HTERT RPE-1 (cell line): Measurements from ENCODE around the gene TNFAIP3.
"Not testable (repeated sequence)": the region's sequence is repeated elsewhere in the genome, so short reads cannot be mapped to it uniquely, and the experiment has no call there.

Experiments used
- in situ Hi-C: fragments of 300-500 bp; cut with MboI; formaldehyde crosslinking; loops from 4 replicates; pipeline ENCODE4 v1.14.3; 2020; ENCODE audit warnings: low sequenced_read_pairs

The TNFAIP3 gene

DNA sequence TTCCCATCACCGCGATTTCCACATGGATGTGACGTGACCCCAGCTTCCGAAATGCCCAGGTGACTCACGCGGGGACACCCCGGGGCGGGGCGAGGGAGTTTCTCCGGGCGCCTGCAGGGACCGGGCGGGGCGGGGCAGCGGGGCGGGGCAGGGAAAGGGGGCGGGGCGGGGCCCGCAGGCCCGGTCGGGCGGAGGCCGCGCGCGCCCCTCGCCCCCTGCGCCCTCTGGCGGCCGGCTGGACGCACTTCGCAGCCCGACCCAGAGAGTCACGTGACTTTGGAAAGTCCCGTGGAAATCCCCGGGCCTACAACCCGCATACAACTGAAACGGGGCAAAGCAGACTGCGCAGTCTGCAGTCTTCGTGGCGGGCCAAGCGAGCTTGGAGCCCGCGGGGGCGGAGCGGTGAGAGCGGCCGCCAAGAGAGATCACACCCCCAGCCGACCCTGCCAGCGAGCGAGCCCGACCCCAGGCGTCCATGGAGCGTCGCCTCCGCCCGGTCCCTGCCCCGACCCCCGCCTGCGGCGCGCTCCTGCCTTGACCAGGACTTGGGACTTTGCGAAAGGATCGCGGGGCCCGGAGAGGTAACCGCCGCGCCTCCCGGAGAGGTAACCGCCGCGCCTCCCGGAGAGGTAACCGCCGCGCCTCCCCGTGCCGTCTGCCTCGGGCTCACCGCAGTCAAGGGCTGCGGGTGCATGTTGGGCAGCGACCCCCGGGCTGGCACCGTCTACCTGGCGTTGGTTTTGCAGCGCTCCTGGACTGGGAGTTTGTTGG, at the start of gene TNFAIP3:
Gene TNFAIP3 (plus strand): TSS at position 346 of the 771 bp plus-strand sequence. CDS start 3,969 bp downstream, outside the sequence.
- in situ Hi-C loops: no loop called here

DNA sequence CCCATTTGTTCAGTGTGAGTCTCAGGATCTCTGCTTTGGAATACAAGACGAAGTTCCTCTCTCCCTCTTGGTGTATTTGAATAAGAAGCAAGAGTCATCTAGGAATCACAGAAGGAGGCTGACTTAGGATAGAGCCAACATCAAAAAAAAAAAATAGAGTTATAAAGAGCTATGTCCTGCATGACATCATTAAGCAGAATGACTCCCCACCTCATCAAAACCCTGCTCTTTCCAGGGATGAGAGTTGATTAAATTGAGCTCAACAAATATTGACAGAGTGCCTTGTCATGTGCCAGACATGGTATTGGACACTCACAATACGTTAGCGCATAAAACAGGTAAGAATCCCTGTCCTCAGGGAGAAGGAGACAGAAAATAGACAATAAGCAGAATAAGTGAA, 48.6 kb upstream of the TNFAIP3 start:
- in situ Hi-C loops: no loop called here

DNA sequence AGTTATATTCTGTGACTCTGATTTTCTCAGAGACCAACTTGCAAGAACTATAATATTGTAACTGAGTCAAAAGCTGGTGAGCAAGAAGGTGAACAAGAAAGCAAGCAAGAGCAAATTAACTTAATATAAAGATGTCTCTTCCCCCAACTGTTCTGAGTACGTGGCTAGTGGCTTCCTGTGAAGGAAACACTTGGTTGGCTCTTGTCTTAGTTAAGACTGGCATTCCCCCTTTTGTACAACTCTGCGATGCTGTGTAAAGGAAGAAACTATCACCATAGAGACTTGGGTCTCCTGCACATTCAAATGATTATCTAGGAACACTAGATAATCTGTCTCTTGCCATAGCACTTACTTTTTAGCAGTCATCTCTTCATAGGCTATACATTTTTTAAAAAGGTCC, 47.3 kb upstream of the TNFAIP3 start:
- in situ Hi-C loops: no loop called here

DNA sequence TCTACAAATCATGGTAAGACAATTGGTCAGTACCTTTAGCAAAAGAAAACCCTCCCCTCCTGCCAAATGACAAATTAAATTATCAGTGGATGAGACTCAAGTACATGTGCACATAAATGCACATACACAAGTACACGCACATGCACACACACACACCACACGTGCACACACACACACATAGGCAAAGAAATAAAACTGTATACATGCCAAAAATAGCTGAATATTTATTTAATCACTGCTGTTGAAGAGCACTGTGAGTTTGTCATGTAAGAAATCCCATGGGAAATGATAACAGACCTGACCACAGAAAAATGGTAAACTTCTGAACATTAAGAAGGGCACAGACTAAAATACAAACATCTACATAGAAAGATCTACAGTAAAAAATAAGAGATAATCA, 46.6 kb upstream of the TNFAIP3 start:
- in situ Hi-C loops: no loop called here

DNA sequence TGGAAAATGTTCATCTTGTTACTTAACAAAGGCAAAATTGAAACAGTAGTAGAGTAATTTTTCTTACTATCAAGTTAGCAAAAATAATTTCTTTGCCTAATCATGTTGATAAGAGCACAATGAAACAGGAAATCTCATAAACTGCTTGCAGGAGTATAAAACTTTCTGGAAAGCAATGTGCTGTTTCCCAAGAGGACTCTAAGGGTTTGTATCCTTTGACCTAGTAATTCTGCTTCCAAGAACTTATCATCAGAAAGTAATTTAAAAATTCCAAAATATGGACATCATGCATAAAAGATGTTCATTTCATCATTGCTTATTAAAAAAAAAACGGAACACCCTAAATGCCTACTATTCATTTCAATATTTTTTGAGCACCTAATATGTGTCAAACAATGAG, 46.1 kb upstream of the TNFAIP3 start:
- in situ Hi-C loops: no loop called here

DNA sequence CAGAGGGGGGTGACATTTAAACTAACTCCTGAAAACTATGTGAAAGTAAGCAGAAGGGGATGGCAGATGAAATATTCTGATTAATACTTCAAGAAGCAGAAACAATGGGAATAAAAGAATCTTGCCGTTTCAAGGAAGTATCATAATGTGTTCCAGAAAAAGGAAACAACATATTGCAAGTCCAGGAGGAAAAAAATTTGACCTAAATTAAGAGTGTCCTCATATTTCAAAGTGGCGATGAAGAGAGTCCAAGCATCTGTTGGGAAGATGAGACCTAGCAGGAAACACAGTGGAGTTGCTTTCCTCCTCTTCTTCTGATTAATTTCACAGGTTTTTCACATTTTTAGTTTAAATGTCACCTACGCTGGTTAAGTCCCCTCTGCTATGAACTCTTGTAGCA, 45.6 kb upstream of the TNFAIP3 start:
- in situ Hi-C loops: no loop called here

DNA sequence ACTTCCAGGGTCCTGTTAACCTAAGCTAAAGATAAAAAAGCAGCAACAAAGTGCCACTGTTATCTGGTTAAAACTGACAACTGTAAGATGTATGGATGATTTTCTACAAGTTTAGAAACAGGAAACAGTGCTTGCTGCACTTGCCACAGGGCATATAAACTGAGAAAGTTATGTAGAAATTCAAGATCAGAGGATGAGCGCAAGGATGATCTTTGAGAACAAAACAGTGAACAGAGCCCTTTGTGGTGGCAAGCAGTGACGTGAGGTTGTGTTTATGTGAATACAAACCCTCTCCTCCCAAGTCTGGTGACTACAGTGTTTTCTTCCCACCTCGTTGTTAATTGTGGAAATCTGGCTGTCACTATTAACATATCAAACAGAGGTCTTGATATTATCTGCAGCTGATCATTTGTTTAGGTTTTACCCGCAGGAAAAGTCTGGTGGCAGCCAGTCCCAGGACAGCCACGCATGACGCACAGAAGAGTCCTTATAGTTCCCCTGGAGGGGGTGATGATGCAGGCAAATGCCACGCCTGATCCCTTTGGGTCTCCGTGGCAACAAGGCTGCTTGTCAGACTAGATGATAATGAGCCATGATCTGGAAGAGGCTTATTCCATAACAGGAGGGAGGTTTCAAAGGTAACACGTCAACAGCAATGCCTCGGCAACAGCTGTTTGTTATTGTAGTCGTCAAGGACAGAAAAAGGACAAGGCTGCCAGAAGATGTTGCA, 43.1 kb upstream of the TNFAIP3 start:
- in situ Hi-C loops: no loop called here

DNA sequence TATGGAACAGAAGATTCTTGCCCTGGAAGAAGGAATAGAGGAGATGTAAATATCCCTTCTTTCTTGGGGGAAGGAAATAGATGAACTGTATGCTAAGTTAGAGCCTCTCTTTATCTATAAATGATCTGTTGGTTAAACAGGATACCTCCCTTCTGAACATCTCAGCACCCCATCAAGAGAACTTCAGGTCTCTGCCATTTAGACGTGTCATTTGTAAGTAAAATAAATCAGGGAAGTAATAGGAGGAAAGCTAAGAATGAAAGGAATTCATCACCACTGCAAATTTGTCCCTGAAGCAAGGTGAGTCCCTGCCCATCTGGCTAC, 42.5 kb upstream of the TNFAIP3 start:
- in situ Hi-C loops: no loop called here

DNA sequence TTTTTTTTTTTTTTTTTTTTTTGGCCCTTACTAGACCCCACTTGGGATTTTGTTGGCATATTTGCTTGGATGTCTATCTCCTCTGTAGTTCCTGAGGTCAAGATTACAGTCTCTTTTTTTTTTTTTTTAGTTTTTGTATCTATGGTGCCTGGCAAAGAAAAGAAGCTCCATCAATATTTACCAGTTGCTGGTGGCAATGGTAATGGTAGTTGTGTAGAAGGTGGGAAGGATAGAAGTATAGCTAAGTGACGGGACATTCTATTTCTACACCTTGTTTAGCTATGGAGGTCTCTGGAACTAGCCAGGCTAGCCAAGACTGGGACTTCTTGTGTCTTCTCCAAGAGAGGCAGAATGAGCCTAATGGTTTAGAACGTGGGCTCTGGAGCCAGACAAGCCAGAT, 42.2 kb upstream of the TNFAIP3 start:
- in situ Hi-C loops: no loop called here

DNA sequence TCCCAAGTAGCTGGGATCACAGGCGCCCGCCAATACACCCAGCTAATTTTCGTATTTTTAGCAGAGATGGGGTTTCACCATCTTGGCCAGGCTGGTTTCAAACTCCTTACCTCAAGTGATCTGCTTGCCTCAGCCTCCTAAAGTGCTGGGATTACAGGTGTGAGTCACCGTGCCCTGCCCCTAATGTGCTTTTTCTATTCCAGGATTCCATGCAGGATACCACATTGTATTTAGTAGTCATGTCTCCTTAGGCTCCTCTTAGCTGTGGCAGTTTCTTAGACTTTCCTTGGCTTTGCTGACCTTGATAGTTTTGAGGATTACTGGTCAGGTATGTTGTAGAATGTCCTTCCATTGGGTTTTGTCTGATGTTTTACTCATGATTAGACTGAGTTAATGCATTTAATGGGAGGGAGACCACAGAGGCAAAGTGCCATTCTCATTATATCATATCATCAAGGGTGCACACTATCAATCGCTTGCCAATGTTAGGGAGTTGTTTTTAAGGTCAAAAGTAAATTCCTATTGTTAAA, 39.6 kb upstream of the TNFAIP3 start:
- in situ Hi-C loops: no loop called here

DNA sequence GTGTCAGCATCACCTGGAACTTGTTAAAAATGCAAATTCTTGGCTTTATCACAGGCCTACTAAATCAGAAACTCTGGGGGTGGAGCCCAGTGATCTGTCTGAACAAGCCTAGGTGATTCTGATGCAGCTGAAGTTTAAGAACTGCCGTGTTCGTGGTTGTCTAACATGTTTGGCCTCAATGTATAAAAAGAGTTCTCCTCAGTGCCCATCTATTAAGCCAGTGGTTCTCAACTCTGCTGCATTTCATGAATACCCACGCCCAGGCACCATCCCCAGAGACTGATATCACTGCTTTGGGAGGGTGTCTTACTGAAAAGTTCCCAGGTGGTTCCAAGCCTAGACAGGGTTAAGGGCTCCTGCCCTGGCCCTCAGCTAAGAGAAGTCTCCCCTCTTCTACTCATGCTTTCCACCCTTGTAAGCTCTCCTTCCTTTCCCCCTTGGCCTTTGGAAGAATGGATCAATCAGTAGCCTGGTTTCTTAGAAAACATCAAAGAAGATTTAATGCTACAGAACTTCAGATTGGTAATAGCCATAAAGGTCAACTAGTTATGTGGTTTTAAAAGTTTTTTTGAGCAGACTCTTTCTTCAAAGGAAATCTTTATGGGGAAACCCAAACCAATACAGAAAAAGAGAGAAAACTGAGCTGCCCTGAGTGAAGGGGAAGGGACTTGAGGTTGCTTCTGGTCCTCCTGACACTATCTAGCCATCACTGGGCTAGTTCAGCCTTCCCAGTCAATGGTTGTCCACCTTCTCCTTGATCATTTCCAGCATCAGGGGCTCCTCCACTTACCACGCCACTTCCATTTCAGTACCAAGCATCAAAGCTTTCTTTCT, 38.9 kb upstream of the TNFAIP3 start:
- in situ Hi-C loops: no loop called here

DNA sequence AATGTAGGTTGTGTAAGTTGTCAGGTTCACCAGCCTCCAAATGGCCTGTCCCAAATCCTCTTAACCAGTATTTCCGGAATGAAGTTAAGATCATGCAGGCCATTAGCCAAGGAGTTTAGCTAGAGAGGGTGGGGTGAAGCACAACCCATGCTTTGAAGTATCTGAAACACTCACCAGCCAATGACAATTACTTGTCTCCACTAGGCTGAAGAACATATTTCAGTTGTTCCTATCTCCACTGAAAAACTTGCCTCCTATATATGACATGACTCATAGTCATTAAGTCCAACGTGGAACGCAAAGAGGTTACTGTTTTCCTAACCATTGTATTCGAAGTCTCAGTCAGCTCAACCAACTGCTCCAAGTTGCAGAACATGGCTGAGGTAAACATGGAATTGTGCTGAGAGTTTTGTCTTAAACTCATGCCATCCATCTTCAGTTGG, 37.4 kb upstream of the TNFAIP3 start:
- in situ Hi-C loops: no loop called here

DNA sequence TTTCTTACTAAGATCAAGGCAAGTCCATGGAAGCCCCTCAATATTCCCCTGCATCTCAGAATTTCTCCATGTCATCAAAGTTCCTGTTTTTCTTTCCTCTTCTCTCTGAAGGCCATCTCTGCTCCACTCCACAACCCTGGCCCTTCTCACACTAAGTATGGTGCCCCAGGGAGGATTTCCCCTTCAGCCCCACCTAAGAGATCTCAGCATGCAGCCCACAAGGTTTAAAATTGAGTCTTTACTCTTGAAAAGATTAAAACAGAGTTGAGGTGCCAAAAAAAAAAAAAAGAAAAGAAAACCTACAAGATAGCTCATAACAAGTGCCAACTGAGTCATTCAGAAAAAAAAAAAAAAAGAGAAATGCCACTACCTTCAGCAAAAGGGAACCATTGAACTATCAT, 36.5 kb upstream of the TNFAIP3 start:
- in situ Hi-C loops: no loop called here

DNA sequence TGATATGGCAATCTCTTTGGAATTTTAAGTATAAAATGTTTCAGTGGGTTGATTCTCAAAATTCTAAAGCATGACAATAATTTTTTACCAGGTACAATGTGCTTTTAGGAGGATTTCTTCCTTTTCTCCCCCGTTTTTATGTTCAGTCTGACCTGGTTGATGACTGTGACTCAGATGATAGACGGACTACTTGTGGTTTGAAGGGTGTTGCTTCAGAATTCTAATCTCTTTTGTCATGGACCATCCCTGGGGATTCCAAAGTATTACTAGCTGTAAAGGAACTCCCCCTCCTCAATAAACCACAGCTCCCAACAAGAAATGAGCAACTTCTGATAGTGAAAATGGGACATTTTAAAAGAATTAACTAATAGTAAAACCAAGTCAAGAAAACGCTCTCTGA, 34.9 kb upstream of the TNFAIP3 start:
- in situ Hi-C loops: no loop called here

DNA sequence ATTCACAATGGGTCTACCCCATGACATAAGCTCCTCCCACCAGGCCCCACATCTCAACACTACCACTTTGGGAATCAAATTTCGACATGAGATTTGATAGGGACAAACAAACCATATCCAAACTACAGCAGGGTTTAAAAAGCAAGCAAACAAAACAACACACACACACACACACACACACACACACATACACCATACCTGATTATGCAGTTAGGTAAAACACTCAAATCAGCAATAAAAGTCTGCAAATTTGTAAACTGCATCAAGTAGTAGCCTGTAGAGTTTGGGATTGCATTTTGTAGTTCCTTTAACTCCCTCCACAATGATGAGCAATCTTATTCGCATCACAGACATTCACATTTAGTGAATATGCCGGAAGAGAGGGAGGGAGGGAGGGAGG, 32.6 kb upstream of the TNFAIP3 start:
- in situ Hi-C loops: no loop called here

DNA sequence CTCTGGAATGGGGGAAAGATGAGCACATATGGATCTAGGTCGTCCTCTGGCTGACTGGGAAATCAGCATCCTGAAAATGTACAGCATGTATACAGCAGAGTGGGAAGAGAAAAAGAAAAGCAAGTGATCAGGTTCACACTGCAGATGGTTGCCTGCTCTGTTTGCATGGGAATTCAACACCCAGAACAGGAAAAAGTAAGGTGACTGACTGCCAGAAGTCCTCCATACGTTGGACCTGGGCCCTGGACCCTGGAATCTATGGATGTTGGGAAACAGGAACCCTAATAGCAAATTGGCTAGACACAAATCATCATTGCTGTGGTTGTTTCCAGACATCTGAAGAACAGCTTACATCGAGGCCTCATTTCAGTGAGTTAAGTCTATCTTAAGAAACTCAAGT, 30.3 kb upstream of the TNFAIP3 start:
- in situ Hi-C loops: no loop called here

DNA sequence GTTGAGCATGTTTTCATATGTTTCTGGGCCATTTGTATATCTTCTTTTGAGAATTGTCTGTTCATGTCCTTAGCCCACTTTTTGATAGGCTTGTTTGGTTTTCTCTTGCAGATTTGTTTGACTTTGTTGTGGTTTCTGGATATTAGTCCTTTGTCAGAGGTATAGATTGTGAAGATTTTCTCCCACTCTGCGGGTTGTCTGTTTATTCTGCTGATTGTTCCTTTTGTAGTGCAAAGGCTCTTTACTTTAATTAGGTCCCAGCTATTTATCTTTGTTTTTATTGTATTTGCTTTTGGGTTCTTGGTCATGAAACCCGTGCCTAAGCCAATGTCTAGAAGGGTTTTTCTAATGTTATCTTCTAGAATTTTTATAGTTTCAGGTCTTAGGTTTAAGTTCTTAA, 29.0 kb upstream of the TNFAIP3 start:
- in situ Hi-C loops: not testable (repeated sequence)

DNA sequence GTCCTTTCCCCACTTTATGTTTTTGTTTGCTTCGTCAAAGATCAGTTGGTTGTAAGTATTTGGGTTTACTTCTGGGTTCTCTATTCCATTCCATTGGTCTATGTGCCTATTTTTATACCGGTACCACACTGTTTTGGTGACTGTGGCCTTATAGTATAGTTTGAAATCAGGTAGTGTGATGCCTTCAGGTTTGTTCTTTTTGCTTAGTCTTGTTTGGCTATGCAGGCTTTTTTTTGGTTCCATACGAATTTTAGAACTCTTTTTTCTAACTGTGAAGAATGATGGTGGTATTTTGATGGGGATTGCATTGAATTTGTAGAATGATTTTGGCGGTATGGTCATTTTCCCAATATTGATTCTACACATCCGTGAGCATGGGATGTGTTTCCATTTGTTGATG, 28.5 kb upstream of the TNFAIP3 start:
- in situ Hi-C loops: not testable (repeated sequence)

DNA sequence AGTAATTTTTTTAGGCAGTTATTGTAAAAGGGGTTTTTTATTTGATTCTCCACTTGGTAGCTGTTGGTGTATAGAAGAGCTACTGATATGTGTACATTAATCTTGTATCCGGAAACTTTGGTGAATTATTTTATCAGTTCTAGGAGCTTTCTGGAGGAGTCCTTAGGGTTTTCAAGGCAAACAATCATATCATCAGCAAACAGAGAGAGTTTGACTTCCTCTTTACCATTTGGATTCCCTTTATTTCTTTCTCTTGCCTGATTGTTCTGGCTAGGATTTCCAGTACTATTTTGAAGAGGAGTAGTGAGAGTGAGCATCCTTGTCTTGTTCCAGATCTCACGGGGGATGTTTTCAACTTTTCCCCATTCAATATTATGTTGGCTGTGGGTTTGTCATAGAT, 28.0 kb upstream of the TNFAIP3 start:
- in situ Hi-C loops: no loop called here

DNA sequence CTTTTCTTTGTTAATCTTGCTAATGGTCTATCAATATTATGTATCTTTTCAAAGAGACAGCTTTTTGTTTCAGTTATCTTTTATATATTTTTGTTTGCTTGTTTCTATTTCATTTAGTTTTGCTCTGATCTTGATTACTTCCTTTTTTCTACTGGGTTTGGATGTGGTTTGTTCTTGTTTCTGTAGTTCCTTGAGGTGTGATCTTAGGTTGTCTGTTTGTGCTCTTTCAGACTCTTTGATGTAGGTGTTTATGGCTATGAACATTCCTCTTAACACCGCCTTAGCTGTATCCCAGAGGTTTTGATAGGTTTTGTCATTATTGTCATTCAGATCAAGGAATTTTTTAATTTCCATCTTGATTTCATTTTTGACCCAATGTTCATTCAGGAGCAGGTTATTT, 26.8 kb upstream of the TNFAIP3 start:
- in situ Hi-C loops: no loop called here

DNA sequence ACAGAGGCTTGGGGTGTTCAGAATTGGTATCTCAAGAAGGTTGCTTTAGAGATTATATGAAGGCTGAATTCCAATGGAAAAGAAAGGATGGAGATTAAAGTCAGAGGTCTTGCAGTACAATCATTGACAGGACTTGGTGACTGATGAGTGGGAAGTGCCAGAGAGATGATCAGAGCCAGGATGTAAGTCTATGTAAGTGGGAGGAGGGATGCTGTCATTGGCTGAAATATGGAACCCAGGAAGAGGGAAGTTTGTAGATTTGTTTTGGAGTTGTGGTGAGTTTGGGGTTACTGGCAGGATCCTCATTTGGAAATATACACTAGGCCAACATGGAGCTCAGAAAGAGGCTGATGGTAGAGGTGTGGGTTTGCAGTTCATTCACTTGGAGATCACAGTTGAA, 23.8 kb upstream of the TNFAIP3 start:
- in situ Hi-C loops: no loop called here
